Cortex of kidney (tissue), 1 donor: ENCODE measurements around the gene HDDC3.

ENCODE experiments used
- DNase-seq: peaks from one replicate; lab custom pipeline; 2025; lab: John Stamatoyannopoulos, UW

HDDC3 gene

GRCh38 chr15:90953947-90954711, 21.8 kb upstream of the HDDC3 start:
- DNase-seq = no peak

- DNase-seq = no peak
Observed at GRCh38 chr15:90952901-90953677, 20.7 kb upstream of the HDDC3 start.

- no peak for DNase-seq
Observed at GRCh38 chr15:90950676-90951075, 18.3 kb upstream of the HDDC3 start.

- no peak for DNase-seq
Observed at GRCh38 chr15:90949979-90950675, 17.8 kb upstream of the HDDC3 start.

- DNase-seq = no peak
Observed at GRCh38 chr15:90948506-90948905, 16.2 kb upstream of the HDDC3 start.

GRCh38 chr15:90947577-90948357, 15.4 kb upstream of the HDDC3 start:
- DNase-seq = no peak

- DNase-seq = no peak
Observed at GRCh38 chr15:90946941-90947576, 14.7 kb upstream of the HDDC3 start.

- DNase-seq = no peak
Observed at GRCh38 chr15:90946538-90946937, 14.2 kb upstream of the HDDC3 start.

GRCh38 chr15:90945091-90945490, 12.7 kb upstream of the HDDC3 start:
- DNase-seq = no peak

GRCh38 chr15:90942354-90943120, 10.2 kb upstream of the HDDC3 start:
- DNase-seq = no peak

- no peak for DNase-seq
Observed at GRCh38 chr15:90941038-90941437, 8.7 kb upstream of the HDDC3 start.

- no peak for DNase-seq
Observed at GRCh38 chr15:90939756-90940155, 7.4 kb upstream of the HDDC3 start.

GRCh38 chr15:90938261-90938660, 5.9 kb upstream of the HDDC3 start:
- no peak for DNase-seq

GRCh38 chr15:90936823-90937222, 4.5 kb upstream of the HDDC3 start:
- DNase-seq = no peak

- peak; percentile 48 for DNase-seq
Observed at GRCh38 chr15:90934949-90935751, 2.8 kb upstream of the HDDC3 start, which contains the start of gene UNC45A. Gene UNC45A, plus strand, starts transcription at chr15:90935285. Its CDS starts 40 bp downstream, at chr15:90935325.

- no peak for DNase-seq
Observed at GRCh38 chr15:90934256-90934948, 2.1 kb upstream of the HDDC3 start.

- DNase-seq = no peak
Observed at GRCh38 chr15:90933301-90933700, 952 bp upstream of the HDDC3 start.

- no peak for DNase-seq
Observed at GRCh38 chr15:90932660-90932991, 277 bp upstream of the HDDC3 start.

- DNase-seq = no peak
Observed at GRCh38 chr15:90931575-90931827, 848 bp downstream of the HDDC3 start.
